Body of pancreas (tissue), 4 donors: ENCODE measurements around the gene SMARCB1.

Experiments
- CTCF ChIP-seq, 7 experiments: fragments of 450-650 bp in 4 of 7; fragments of 200-600 bp in 3 of 7; sonication (generic) in 3 of 7; IDR thresholded peaks; one replicate each; pipeline ENCODE4 v1.5.1; 2016 to 2019; ENCODE audit warnings: antibody characterized with exemption in 7 of 7
- POLR2A ChIP-seq, 3 donors: fragments of 450-650 bp; IDR thresholded peaks; one replicate each; pipeline ENCODE4 v1.6.1; 2016; ENCODE audit warnings: antibody characterized with exemption in 3 of 3, mild to moderate bottlenecking in 2 of 3

GRCh38 chr22:23836281-23836680 lies 49.5 kb downstream of the SMARCB1 start:
- no peak for TF ChIP-seq CTCF (IDR thresholded peaks at IDR 0.05)
- TF ChIP-seq POLR2A (IDR thresholded peaks at IDR 0.05), result no peak
